Fibroblast of lung (primary cell): ENCODE results near the gene ALMS1. TPM values are rescaled to one million over a fixed set of nuclear protein-coding genes. Genes with fewer than 3 reads are reported as not detected.
"Not testable (repeated sequence)": the region's sequence is repeated elsewhere in the genome, so short reads cannot be mapped to it uniquely, and the experiment has no call there.

Experiments
- DNase-seq, 2 donors: peaks; one replicate each; pipeline versions ENCODE4 v3.0.0 to v3.0.0-alpha.2; 2010; ENCODE audit warnings: low read depth in 2 of 2
- H2AFZ ChIP-seq: 2 replicates; pipeline ENCODE4 v1.5.1; 2012; ENCODE audit warnings: low read length, control low read depth, inconsistent platforms
- H3K27ac ChIP-seq: 2 replicates; pipeline ENCODE4 v1.5.1; 2011; ENCODE audit warnings: low read length, control low read depth; ENCODE audit not compliant: insufficient read depth
- H3K27me3 ChIP-seq: 2 replicates; pipeline ENCODE4 v1.5.1; 2011; ENCODE audit warnings: mild to moderate bottlenecking, low read length; ENCODE audit not compliant: control insufficient read depth, insufficient read depth
- H3K36me3 ChIP-seq: 2 replicates; pipeline ENCODE4 v1.5.1; 2011; ENCODE audit warnings: low read length; ENCODE audit not compliant: control insufficient read depth, insufficient read depth
- H3K4me1 ChIP-seq: 2 replicates; pipeline ENCODE4 v1.5.1; 2011; ENCODE audit warnings: low read length; ENCODE audit not compliant: control insufficient read depth, insufficient read depth; ENCODE audit errors: extremely low read depth
- H3K4me2 ChIP-seq: 2 replicates; pipeline ENCODE4 v1.5.1; 2011; ENCODE audit warnings: low read length, control low read depth; ENCODE audit not compliant: insufficient read depth; ENCODE audit errors: extremely low read depth
- H3K4me3 ChIP-seq, 4 experiments: fragments of 200-600 bp in 1 of 4; sonication (generic) in 1 of 4; replicated peaks in 1 of 4; 2 replicates each; pipeline ENCODE4 v1.5.1; 2011 to 2016; ENCODE audit warnings: low read length in 4 of 4, low read depth in 3 of 4, mild to moderate bottlenecking in 3 of 4, control low read depth in 2 of 4, inconsistent platforms in 1 of 4, mixed read lengths in 1 of 4; ENCODE audit not compliant: insufficient read depth in 1 of 4; ENCODE audit errors: control extremely low read depth in 1 of 4
- H3K79me2 ChIP-seq: 2 replicates; pipeline ENCODE4 v1.5.1; 2012; ENCODE audit warnings: mild to moderate bottlenecking, low read length, inconsistent platforms; ENCODE audit not compliant: control insufficient read depth, insufficient read depth
- H3K9ac ChIP-seq: 2 replicates; pipeline ENCODE4 v1.5.1; 2011; ENCODE audit warnings: mild to moderate bottlenecking, low read length, control low read depth; ENCODE audit not compliant: insufficient read depth
- H3K9me3 ChIP-seq: 2 replicates; pipeline ENCODE4 v1.5.1; 2012; ENCODE audit warnings: low read depth, low read length; ENCODE audit not compliant: control insufficient read depth, insufficient read depth
- H4K20me1 ChIP-seq: 2 replicates; pipeline ENCODE4 v1.5.1; 2011; ENCODE audit warnings: low read length; ENCODE audit not compliant: control insufficient read depth, insufficient read depth; ENCODE audit errors: extremely low read depth
- CTCF ChIP-seq, 2 donors: IDR thresholded peaks in 1 of 2; conservative IDR thresholded peaks in 1 of 2; 1 replicate in 1 of 2; 2 replicates in 1 of 2; pipeline ENCODE4 v1.5.1; 2011 to 2012; ENCODE audit warnings: low read length in 2 of 2, control low read depth in 1 of 2, inconsistent platforms in 1 of 2, low read depth in 1 of 2, mild to moderate bottlenecking in 1 of 2
- EZH2 ChIP-seq: IDR thresholded peaks from 2 replicates; pipeline ENCODE4 v1.5.1; 2012; ENCODE audit warnings: low read length, control low read depth, mild to moderate bottlenecking; ENCODE audit errors: missing control alignments
- polyA plus RNA-seq, 2 donors: library from polyadenylated mRNA; depleted of rRNA in 1 of 2; stranded (reverse) in 1 of 2; unstranded in 1 of 2; fragments of >200 nt; gene quantifications; 2 replicates each; pipeline ENCODE4 v1.2.1, GENCODE V29; 2011 to 2012; ENCODE audit warnings: missing spikeins in 1 of 2
- total RNA-seq: library from RNA; depleted of rRNA; stranded (reverse); fragments of >200 nt; gene quantifications from 2 replicates; pipeline ENCODE4 v1.2.1, GENCODE V29; 2014

Gene ALMS1
- total and polyA plus RNA-seq, 2 donors (not counting 1 experiment from before 2014, with no cell fraction given) = 7.5 to 13.4 TPM

DNA sequence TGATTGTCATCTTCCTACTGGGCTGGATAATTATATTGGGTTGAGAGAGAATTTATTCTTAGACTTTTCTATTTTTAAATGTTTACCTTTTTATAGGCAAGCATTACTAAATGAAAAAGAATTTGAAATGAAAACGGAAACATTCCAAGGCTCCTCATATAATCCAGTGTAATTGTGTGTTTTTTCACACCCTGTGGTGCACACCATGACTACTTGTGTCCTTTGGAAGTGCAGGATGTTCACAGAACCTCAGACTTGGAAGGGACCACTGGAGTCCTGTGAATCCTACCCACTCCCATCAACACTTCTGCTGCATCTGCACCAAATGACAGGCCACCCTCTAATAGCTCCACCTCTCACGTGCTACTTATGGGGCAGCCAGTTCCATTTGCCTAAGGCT, 208.6 kb downstream of the ALMS1 start:
- no peaks in the 10 kb centered on the region for H4K20me1 ChIP-seq
- H3K4me3 ChIP-seq = no peak overlapping the region
- no peak overlapping the region for H3K27ac ChIP-seq
- no peak overlapping the region for H3K9ac ChIP-seq
- H2AFZ ChIP-seq = no peak overlapping the region
- H3K36me3 ChIP-seq = no peaks in the 10 kb centered on the region
- H3K4me1 ChIP-seq = no peaks in the 10 kb centered on the region
- no peaks in the 10 kb centered on the region for H3K27me3 ChIP-seq
- no peaks in the 10 kb centered on the region for H3K79me2 ChIP-seq
- H3K9me3 ChIP-seq = no peaks in the 10 kb centered on the region
- H3K4me2 ChIP-seq = no peak overlapping the region
- TF ChIP-seq CTCF (conservative IDR thresholded peaks at IDR 0.05 in 1 of 2, IDR thresholded peaks at IDR 0.05 in 1 of 2; ENCODE audit: low read depth in 1 of 2, low read length in 2 of 2) (no peak), EZH2 (no peak)
- DNase-seq = peak in 1 of 2 donors; percentile 25

DNA sequence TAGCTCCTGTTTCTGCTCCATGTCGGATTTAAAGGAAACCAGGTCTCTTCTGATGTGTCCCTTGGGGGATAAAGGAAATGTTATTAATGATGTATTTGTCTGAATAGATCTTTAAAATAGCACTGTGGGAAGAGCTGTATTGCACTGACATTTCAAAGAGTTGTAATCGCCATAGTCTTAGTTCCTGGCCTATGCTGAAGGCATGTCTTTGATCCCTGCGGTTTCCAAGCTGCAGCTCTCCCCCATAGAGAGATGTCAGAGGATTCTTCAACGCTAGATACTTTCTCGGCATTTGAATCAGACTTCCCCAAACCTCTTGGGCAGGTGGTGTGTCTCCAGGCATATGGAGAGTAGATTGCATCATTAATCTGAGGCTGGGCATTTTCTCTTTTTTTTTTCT, 216.1 kb downstream of the ALMS1 start:
- no peaks in the 10 kb centered on the region for H3K36me3 ChIP-seq
- TF ChIP-seq EZH2 (no peak), CTCF (conservative IDR thresholded peaks at IDR 0.05 in 1 of 2, IDR thresholded peaks at IDR 0.05 in 1 of 2; ENCODE audit: low read depth in 1 of 2, low read length in 2 of 2) (no peak)
- no peaks in the 10 kb centered on the region for H3K9me3 ChIP-seq
- H3K27me3 ChIP-seq = no peaks in the 10 kb centered on the region
- no peak overlapping the region for H3K4me3 ChIP-seq
- no peak overlapping the region for H3K9ac ChIP-seq
- no peaks in the 10 kb centered on the region for H3K4me1 ChIP-seq
- no peak overlapping the region for H2AFZ ChIP-seq
- H4K20me1 ChIP-seq = no peaks in the 10 kb centered on the region
- H3K79me2 ChIP-seq = no peaks in the 10 kb centered on the region
- no peak overlapping the region for H3K27ac ChIP-seq
- no peak overlapping the region for H3K4me2 ChIP-seq
- no peak for DNase-seq

GRCh38 chr2:73603099-73603588, 217.5 kb downstream of the ALMS1 start:
- not testable (repeated sequence) for H3K4me1 ChIP-seq
- DNase-seq = peak; percentile 9 to 81

GRCh38 chr2:73604589-73604988, 219.0 kb downstream of the ALMS1 start:
- DNase-seq, H3K9ac ChIP-seq, H3K4me2 ChIP-seq, H3K27ac ChIP-seq, H3K79me2 ChIP-seq, H3K27me3 ChIP-seq, H3K36me3 ChIP-seq, H3K9me3 ChIP-seq, H4K20me1 ChIP-seq, H3K4me3 ChIP-seq, H3K4me1 ChIP-seq, H2AFZ ChIP-seq: not testable (repeated sequence)

More at GRCh38 chr2:73603099-73603588, 217.5 kb downstream of the ALMS1 start:
- H2AFZ ChIP-seq, H3K4me2 ChIP-seq, H4K20me1 ChIP-seq, H3K9ac ChIP-seq, H3K79me2 ChIP-seq, H3K27me3 ChIP-seq, H3K4me3 ChIP-seq, H3K9me3 ChIP-seq, H3K36me3 ChIP-seq, H3K27ac ChIP-seq: not testable (repeated sequence)
